Epithelial cell of proximal tubule (primary cell): ENCODE results near the gene PTPRO. TPM values are rescaled to one million over a fixed set of nuclear protein-coding genes. Genes with fewer than 3 reads are reported as not detected.

Experiments used
- DNase-seq: peaks from one replicate; pipeline ENCODE4 v3.0.0-alpha.2; 2011; ENCODE audit warnings: low read depth
- H3K4me3 ChIP-seq: 2 replicates; pipeline ENCODE4 v1.5.1; 2011; ENCODE audit warnings: low read depth, mild to moderate bottlenecking, low read length
- CTCF ChIP-seq: conservative IDR thresholded peaks from 2 replicates; pipeline ENCODE4 v1.5.1; 2012; ENCODE audit warnings: low read depth, mild to moderate bottlenecking, low read length
- total RNA-seq: library from RNA; depleted of rRNA; stranded (reverse); fragments of >200 nt; gene quantifications from 2 replicates; pipeline ENCODE4 v1.2.3, GENCODE V29; 2015

The PTPRO gene
- total RNA-seq, 1 donor from 2014 or later, result 1.3 TPM

GRCh38 chr12:15372352-15372751 lies 50.0 kb downstream of the PTPRO start:
- no peak for DNase-seq
- no peak overlapping the region for H3K4me3 ChIP-seq
- no peak for TF ChIP-seq CTCF

GRCh38 chr12:15387772-15388171 lies 65.5 kb downstream of the PTPRO start:
- TF ChIP-seq CTCF, result no peak
- no peak for DNase-seq
- no peak overlapping the region for H3K4me3 ChIP-seq

- peak; percentile 39 for DNase-seq
- TF ChIP-seq CTCF, result no peak
- no peak overlapping the region for H3K4me3 ChIP-seq
Observed at GRCh38 chr12:15389561-15389960, 67.3 kb downstream of the PTPRO start.

GRCh38 chr12:15393037-15393436 lies 70.7 kb downstream of the PTPRO start:
- TF ChIP-seq CTCF, result no peak
- H3K4me3 ChIP-seq, result no peak overlapping the region
- peak; percentile 92 for DNase-seq

- no peak for TF ChIP-seq CTCF
- no peak for DNase-seq
Observed at GRCh38 chr12:15393995-15394394, 71.7 kb downstream of the PTPRO start.

GRCh38 chr12:15404485-15404884 lies 82.2 kb downstream of the PTPRO start:
- no peak for DNase-seq
- no peak overlapping the region for H3K4me3 ChIP-seq
- no peak for TF ChIP-seq CTCF

More at GRCh38 chr12:15393995-15394394, 71.7 kb downstream of the PTPRO start:
- no peak overlapping the region for H3K4me3 ChIP-seq

- no peak overlapping the region for H3K4me3 ChIP-seq
- DNase-seq, result no peak
- TF ChIP-seq CTCF, result no peak
Observed at GRCh38 chr12:15405606-15406005, 83.3 kb downstream of the PTPRO start.
